OCI-LY7 (cell line): ENCODE measurements around the gene UGP2.

Source experiments
- EZH2phosphoT487 ChIP-seq: fragments of 200-600 bp; sonication (generic); IDR thresholded peaks from 2 replicates; pipeline ENCODE4 v1.6.1; 2018; ENCODE audit warnings: low read depth, borderline replicate concordance, mild to moderate bottlenecking, mixed run types, antibody characterized with exemption, low read length, moderate library complexity, mixed read lengths
- TF ChIP-seq, protein P1 (sequence below): fragments of 200-600 bp; sonication (generic); conservative IDR thresholded peaks from 2 replicates; pipeline ENCODE4 v1.5.1; 2014; ENCODE audit warnings: mild to moderate bottlenecking, antibody characterized with exemption, low read length, moderate library complexity, mixed read lengths

DNA sequence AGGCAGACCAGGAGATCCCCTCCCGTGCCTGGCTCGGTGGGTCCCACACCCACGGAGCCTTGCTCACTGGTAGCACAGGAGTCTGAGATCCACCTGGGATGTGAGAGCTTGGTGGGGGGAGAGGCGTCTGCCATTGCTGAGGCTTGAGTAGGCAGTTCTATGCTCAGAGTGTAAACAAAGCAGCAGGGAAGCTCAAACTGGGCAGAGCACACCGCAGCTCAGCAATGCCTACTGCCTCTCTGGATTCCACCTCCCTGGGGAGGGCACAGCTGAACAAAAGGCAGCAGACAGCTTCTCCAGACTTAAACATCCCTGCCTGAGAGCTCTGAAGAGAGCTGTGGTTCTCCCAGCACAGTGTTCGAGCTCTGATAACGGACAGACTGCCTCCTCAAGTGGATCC lies 85.1 kb downstream of the UGP2 start:
- TF ChIP-seq, protein P1, sequence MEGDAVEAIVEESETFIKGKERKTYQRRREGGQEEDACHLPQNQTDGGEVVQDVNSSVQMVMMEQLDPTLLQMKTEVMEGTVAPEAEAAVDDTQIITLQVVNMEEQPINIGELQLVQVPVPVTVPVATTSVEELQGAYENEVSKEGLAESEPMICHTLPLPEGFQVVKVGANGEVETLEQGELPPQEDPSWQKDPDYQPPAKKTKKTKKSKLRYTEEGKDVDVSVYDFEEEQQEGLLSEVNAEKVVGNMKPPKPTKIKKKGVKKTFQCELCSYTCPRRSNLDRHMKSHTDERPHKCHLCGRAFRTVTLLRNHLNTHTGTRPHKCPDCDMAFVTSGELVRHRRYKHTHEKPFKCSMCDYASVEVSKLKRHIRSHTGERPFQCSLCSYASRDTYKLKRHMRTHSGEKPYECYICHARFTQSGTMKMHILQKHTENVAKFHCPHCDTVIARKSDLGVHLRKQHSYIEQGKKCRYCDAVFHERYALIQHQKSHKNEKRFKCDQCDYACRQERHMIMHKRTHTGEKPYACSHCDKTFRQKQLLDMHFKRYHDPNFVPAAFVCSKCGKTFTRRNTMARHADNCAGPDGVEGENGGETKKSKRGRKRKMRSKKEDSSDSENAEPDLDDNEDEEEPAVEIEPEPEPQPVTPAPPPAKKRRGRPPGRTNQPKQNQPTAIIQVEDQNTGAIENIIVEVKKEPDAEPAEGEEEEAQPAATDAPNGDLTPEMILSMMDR, result no peak
- no peak for TF ChIP-seq EZH2phosphoT487
